CD4-positive, alpha-beta T cell treated with Interleukin-15 for 4 hours (primary cell): ENCODE data around the gene TMEM184B.
"Not testable (repeated sequence)": the region's sequence is repeated elsewhere in the genome, so short reads cannot be mapped to it uniquely, and the experiment has no call there.

Experiments
- DNase-seq: peaks from one replicate; pipeline ENCODE4 v3.0.0-alpha.2; 2020; ENCODE audit warnings: low spot score

TMEM184B gene

DNA sequence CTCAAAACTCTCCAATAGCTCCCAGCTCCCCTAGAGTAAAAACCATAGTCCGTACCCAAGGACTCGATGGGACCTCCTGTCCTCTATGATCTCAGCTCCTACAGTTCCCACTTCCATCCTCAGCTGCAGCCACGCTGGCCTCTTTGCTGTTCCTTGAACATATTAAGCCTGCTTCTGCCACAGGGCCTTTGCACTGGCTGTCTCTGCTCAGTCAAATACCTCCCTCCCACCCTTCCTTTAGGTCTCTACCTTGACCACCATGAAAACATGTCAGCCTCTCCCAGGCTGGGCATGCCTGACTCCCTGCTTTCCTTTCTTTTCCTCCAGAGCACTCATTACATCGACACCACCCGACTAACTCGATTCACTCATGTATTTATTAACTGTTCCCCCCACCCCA, 24.5 kb downstream of the TMEM184B start:
- no peak for DNase-seq

DNA sequence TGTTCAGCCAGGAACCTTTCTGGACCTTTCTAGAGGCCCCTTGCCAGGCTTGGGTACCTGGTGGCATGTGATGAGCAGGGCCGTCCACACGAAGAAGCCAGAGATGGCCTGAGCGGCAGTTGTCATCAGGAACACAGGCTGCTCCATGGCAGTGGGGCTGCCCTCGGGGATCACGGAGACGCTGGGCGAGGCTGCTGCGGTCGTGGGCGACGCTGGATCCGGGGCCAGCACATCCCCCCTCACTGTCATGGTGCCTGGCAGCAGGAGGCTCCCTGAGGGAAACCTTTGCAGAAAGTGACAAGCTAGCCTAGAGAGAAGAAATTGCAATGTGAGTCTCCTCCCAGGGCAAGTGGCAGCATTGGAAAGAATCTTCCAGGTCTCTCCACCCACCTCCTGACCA, 25.1 kb downstream of the TMEM184B start:
- DNase-seq: no peak

DNA sequence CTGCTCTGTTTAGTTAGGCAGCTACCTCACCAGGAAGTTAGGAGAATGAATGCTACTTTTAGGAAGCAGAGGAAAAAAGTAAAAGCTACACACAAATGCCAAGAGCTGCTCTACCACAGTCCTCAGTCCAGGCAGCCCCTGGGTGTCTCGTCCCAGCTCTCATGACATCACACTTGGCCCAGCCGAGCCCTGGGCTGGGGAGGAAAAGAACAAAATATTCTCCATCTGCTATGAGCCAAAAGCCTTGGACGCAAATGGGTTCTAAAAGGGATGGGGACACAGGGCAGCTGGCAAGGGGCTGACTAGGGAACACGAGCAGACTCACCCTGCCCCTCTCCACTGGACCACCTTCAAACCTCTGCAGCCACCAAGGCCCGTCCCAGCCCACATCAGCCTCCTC, 26.1 kb downstream of the TMEM184B start:
- no peak for DNase-seq

DNA sequence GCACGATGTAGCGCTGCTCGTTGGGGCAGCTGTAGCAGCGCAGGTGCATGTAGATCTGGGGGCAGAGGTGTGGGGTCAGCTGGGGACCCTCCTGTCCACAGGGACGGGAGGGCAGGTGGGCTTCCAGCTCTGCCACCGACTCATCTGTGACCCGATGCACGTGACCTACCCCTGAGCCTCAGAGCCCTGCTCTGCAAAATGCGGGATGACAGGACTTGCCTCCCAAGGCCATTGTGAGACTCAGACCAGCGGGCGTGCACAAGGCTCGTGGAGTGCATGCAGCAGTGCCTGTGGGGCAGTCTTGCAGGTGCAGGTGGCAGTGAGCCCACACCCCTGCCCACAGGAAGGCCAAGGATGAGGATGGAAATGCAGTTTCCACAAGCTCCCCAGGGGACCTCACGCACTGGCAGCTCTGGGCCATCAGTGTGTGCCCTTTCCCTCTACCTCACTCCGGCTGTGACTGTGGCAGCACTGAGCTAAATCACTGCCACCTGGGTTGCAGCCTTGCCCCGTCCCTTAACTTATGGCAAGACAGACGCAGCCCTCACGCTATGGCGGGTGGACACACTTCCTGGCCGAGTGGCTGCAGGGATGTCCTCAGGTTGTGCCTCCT, 26.7 kb downstream of the TMEM184B start:
- no peak for DNase-seq

DNA sequence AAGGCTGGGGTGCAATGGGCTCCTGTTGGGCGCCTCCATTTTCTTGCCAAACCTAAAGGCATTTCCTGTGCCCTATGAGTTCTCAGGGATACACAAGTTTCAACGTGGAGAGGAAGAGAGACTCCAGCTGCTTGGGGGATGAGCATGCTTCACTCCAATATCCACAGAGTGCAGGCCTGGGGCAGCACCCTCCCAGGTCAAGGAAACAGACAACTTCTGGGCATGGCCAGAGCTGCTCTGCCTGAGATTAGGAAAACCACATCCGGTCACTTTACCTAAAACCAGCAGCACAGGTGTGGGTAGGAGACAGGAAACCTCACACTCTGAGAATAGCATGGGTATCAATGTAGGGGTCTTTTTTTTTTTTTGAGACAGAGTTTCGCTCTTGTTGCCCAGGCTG, 28.7 kb downstream of the TMEM184B start:
- DNase-seq: no peak

- DNase-seq: no peak
These were observed 29.6 kb downstream of the TMEM184B start for GRCh38 chr22:38243007-38243765.

- DNase-seq: no peak
These were observed 32.0 kb downstream of the TMEM184B start for GRCh38 chr22:38240734-38241252.

GRCh38 chr22:38239101-38239761, 33.6 kb downstream of the TMEM184B start:
- no peak for DNase-seq

GRCh38 chr22:38238519-38239071, 34.2 kb downstream of the TMEM184B start:
- no peak for DNase-seq

DNA sequence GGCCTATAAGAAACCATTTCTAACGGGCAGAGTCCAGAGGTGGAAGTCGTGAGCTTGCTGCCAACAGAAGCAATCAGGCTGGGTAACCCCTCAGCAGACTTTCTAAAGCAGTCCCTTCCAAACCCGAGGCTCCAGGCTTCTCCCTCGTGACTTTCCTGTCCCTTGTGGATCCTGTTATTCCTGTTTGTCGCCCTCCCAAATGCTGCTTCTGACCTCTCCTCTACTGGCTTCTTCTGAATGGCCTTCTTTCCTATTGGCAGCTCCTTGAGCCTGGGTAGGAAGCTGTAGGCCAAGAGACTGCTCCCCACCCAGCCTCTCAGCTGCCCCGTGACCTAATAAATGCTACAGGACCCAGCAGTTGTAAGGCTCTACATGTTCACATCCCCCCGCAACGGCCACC, 36.0 kb downstream of the TMEM184B start:
- no peak for DNase-seq

- DNase-seq: no peak
These were observed 37.5 kb downstream of the TMEM184B start for GRCh38 chr22:38235240-38235850.

GRCh38 chr22:38233856-38234255, 39.0 kb downstream of the TMEM184B start:
- not testable (repeated sequence) for DNase-seq

DNA sequence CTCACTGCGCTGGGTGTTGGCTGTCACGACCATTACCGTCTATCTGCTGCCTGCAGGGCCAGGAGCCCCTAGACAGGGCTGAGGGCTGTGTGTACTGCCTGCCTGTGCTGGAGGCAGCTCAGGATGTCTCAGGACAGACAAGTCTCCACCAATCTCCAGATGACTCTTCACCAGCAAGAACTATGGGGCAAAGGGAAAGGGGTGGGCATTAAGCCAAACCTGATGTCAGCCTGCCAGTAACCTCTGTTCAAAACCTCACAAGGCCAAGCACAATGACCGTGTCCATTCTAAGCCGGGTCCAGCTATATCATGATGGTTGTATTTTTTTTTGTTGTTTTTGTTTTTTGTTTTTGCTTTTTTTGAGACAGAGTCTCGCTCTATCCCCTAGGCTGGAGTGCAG, 39.4 kb downstream of the TMEM184B start:
- DNase-seq: no peak

GRCh38 chr22:38232196-38232595, 40.6 kb downstream of the TMEM184B start:
- no peak for DNase-seq

DNA sequence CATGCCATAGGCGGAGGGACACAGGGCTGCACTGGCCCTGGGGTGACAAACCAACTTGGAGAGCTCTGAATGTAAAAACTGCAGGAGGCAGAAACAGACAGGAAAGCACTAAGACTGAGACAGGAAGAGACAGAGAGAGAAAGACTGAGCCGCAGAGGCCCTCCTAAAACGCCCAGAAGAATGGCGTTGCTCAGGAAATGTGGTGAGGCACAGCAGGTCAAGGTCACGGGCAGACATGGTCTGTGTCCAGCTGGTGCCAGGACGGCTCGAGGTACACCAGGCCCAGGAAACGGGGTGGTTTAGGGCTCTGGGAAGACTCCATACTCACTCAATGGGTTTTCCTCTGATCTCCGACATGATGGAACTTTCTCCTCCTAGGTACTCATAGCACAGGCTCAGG, 41.9 kb downstream of the TMEM184B start:
- no peak for DNase-seq

- DNase-seq: peak; percentile 42
These were observed 42.5 kb downstream of the TMEM184B start for GRCh38 chr22:38230108-38230825.

GRCh38 chr22:38228873-38229740, 43.7 kb downstream of the TMEM184B start:
- DNase-seq: peak; percentile 38

DNA sequence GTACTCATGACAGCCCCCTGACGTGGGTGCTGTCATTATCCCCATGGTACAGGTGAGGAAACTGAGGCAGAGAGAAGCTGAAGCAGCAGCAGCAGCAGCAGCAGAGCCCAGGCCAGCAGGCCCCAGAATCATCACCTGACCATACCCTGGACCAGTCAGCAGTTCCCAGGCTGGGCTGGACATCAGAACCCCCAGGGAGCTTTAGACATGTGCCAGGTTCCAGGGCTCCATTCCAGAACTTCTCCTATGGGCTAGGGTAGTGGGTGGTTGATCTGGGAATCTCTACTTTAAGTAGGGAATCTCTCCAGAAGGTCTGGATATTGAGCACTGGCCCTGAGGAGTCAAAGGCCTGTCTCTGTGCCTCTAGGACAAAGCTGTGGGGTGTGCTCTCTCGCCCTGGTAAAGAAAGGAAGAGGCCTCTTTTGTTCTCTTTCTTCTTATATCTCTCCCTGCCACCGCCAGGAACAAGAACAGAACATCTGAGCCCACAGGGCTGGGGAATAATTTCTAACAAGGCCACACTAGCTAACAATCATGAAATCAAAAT, 44.4 kb downstream of the TMEM184B start:
- no peak for DNase-seq

GRCh38 chr22:38226853-38227649, 45.8 kb downstream of the TMEM184B start:
- no peak for DNase-seq
